GM19467 (cell line): ENCODE results near the gene BACE2.

ENCODE experiments used
- ATAC-seq: cut with Tn5 transposase; IDR thresholded peaks from one replicate; pipeline ENCODE4 v1.9.1; 2021; ENCODE audit warnings: mild to moderate bottlenecking, moderate library complexity; ENCODE audit not compliant: unreplicated experiment

The BACE2 gene

DNA sequence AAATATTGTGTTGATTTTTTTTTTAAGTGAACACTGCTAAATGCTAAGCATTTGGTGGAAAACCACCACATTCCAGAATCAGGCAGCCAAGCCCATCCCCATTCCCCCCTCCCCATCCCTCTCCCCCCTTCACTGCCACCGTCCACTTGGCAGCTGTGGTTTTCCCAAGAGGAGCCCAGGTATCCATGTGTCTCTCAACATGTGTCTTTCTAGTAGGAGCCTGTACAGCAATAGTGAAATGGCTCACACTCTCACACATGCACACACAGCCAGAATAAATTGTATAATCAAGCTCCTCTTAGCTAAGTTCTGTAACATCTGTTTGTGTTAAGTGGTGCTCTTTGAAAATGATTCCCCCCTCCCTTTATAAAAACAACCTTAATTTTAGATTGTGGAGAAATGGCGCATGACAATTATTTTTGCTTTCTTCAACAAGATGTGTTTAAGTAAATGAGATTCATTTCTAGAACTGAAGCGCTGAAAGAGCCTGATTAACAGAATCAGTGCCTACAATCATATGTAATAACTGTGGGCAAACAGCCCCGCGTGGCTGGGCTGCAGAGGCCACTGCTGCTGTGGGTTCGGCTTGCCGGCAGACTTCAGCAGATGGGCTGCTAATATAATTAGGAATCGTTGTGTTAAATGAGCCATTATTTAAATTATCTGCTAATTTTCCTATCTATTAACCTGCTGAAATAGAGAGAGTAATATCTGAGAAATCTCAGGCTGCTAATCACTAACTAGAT, 43.3 kb downstream of the BACE2 start:
- ATAC-seq = no peak

DNA sequence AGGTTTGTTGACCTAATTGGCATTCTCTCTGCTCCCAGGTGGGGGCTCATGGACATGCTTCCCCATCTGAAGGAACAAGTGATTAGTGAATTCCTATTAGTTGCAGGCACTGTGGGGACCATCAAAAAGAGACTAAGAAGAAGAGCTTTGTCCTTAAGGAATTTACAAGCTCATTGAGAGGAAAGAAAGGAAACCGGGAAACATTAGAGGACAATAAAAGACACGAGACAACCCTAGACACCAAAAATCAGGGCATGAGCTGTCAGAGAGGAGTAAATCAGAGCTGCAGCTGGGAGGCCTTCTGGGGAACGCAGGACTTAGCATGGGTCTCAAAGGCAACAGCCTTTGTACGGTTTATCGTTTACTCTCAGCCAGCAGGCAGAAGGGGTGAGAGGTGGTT, 45.1 kb downstream of the BACE2 start:
- ATAC-seq = no peak

DNA sequence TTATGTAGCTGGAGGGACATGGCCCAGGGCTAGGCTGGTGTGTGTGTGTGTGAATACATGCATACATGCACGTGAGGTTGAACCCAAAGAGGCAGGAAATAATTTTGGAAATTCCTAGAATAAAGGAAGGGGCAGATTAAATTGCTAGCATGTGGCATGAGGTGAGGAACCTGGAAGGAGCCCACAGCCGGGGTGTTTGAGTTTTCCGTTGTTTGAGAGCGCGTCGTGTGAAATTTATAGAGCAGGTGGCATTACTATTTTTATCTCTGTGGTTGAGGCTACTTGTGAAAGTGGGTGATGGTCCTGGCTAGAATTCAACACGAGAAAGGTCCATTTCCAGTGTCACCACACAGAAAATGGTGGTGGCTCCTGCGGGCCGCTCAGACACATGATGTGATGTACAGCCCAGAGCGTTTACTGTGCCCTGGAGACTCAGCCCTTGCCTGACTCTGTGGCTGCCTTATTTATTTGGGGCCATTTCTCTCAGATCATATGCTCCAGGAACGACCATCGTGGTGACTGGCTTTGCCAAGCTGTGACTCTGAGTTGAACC, 48.0 kb downstream of the BACE2 start:
- ATAC-seq = no peak

DNA sequence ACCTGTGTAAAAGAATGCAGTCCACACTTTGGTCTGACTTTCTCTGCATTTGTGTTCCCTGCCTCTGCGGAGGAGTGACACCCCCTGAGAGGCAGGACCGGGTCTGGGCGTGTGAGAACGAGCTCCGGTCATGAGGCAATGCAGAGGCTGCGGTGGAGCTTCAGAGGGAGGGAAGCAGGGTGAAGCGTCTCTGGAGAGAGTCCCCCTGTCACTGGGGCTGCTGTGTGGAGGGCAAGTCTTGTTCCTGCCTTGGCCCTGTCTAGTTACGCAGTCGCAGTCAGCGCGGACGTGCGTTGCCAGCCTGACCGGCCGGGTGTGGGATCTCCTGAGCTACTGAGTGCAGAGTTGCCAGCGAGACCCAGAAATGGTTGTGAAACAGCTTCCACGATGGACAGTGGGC, 48.5 kb downstream of the BACE2 start:
- ATAC-seq = no peak

DNA sequence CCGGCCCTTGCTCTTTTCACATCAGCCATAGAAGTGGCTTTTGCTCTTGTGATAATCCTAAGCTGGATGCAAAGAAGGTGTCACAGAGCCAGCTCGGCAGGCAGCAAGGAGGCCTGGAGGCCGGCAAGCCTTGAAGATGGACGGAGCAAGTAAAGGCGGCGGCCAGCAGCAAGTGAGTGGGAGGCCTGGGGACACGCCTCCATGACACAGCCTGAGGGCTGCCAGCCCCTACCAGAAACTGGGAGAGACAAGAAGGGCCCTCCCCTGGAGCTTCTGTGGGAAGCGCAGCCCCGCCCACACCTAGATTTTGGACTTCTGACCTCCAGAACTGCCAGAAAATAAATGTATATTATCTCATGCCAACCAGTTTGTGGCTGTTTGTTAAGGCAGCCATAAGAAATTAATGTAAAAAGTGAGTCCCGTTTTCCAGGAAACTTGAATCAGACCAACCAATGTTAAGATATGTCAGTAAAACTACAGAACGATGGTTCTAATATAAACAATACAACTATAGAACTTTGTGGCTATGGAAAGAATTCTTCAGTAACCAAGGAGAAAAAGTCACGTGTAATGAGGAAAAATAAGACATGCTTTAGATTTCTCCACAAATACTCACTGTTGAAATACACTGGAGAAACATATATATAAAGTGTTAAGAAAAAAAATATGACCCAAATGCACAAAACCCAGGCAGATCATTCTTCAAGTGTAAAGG, 49.9 kb downstream of the BACE2 start:
- no peak for ATAC-seq

DNA sequence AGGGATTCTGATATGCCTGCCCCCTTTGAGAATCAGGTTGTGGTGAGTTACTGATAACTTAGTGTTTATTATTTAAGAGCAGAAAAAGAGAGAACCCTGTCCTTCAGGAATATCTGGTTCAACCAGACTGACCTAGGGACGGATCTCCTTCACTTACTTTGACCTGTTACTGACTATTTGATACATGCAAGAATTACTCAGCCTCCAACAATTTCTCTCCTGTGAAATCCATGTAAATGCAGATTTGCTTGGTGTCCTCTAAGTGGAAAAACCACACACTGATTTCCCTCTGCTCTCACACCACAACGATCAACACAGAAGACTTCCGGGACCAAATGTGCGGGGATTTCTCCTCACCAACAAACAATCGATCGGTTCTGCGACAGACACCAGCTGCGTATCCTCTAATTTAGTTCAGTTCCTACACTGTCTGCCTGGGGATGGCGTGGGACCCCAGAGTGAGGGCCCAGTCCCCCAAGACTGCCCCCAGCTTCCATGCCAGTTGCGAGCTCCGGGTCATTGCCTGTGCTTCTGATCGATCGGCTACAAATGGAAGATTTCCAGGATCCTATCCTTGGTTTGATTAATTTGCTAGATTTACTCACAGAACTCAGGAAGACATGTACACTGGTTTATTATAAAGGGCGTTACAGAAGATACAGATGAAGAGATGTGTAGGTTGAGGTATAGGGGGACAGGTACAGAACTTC, 51.7 kb downstream of the BACE2 start:
- no peak for ATAC-seq

DNA sequence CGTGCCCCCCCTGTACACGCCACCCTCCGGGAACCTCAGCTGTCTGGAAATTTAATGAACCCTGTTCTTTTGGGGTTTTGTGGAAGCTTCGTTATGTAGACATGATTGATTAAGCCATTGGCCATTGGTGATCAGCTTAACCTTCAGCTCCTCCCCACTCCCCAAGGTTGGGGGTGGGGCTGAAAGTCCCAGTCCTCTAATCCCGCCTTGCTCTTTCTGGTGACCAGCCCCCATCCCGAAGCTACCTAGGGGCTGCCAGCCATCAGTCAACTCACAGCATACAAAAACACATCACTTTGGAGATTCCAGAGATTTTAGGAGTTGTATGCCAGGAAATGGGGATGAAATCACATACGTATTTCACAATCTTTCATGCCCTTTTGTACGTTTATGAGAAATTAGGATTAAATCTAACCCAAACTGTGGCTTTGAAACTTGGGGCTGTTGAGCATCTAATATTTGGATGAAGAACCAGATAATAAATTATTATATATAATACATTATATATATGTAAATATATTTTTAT, 52.3 kb downstream of the BACE2 start:
- no peak for ATAC-seq

DNA sequence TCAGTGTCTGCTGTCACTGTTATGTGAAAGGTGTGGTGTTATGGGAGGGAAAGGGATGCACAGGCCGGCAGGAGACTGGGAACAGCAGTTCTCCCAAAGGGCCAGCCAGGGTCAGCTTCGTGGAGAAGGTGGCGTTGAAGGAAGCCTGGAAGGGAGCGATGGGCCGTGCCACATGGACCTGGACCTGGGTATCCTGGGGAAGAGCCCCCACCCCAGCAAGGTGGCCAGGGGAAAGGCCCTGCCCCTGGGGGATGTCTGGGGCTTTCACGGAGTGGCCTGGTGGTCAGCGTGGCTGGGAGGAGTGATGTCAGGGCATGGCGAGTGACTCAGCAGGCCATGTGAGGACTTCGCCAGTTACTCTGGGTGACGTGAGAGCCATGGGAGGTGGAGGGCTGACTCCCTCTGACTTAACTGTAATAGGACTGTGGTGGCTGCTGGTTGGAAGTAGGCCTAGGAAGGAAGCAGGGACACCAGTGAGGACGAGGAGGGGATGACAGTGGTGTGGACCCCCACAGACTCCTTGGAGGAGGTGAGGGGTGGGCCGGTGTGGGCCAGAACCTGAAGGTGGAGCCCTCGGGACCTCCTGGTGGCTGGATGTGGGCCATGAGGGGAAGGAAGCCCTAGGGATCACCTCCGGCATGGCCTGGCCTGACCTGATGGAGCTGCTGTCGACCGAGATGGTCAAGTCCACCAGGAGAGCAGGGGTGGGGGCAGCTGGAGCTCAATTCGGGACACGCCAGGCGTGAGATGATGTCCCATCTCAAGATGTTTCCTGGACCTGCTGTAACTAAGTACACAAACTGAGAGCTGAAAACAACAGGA, 54.5 kb downstream of the BACE2 start:
- ATAC-seq = no peak

DNA sequence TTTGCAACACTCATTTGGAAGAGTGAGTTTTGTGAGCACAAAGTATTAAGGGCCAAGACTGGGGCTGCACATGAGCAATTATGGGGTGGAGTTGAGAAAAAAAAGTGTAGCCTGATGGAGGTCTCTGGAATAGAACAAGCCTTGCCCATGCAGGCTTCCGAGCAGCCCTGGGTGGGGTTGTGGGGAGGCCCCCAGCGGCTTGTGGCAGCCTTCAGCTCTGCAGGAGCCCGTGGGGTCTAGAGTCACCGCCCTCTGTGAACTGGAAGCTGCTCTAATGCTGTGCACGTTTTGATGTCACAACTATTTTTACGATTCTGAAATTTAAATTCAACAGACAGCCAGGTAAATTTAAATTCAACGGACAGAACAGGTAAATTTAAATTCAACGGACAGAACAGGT, 58.9 kb downstream of the BACE2 start:
- no peak for ATAC-seq

DNA sequence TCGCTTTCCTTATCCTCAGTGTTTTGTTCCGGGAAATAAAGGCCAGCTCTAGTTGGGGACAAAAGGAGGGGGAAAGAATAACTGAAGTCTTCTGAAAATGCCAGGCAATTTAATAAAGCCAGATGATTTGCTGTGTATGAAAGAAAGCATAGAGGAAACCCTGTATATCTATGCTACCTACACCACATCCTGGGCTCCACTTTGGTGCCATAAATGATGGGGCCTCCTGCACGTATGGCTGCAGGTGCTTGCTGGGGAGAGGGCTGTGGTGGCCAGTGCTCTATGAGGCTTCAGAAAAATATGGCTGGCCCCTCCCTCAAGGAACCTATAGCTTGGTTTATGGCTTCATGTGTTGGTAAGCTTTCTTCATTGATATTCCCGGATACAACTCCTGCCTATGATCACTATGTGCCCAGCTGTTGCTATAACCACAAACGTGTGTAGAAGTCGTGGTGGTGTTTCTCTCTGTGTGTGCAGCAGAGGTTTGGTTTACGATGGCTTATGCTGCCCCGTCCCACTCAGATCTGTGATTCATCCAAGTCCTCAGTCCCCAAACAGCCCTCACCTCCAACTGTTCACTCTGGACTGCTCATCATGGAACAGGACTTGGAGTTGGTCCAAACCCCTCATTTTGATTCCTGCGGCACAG, 59.5 kb downstream of the BACE2 start:
- ATAC-seq = no peak

DNA sequence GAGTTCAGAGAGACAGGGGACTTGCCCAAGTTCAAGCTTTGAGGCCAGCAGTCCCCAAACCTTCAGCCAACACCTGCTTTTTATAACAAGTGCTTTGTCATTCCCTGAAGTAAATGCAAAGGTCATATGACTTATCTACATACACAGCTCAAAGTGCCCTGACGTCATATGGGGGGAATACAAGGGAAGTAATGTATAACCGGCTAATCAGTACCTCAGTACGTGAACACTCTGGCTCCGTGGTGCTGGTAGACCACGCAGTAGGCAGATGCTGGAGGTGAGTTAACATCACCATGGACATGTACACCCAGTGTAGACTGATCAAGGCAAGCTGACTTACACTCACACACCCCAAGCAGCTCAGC, 60.0 kb downstream of the BACE2 start:
- ATAC-seq = no peak

DNA sequence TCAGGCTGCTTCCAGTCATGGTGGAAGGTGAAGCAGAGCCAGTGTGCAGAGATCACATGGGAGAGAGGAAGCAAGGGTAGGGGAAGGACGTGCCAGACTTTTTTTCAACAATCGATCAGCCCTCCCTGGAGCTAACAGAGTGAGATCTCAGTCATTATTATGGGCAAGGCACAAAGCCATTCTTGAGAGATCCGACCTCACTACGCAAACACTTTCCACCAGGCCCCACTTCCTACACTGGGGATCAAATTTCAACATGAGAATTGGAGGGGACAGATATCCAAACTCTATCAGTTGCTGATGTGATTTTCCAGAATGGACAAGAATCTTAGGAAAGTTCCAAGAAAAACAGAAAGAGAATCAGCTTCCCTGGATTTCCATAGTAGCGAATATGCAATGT, 60.5 kb downstream of the BACE2 start:
- no peak for ATAC-seq

DNA sequence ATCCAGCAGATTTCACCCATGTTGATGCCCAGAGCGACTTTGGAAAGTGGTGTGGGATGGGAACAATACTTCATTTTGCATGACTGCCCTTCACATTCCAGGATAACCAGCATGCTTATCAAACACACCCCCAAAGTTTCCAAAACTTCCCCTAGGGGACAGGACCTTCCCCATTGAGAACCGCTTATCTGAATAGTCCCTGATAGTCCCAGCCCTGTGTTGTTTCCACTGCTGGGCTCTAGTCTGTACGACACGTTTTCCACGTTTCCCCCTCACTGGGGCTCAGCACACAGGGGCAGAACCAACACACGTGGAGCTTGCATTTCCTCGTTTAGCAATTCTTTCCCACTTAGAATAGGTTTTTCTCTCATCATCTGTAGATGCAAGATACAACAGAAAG, 61.0 kb downstream of the BACE2 start:
- no peak for ATAC-seq

DNA sequence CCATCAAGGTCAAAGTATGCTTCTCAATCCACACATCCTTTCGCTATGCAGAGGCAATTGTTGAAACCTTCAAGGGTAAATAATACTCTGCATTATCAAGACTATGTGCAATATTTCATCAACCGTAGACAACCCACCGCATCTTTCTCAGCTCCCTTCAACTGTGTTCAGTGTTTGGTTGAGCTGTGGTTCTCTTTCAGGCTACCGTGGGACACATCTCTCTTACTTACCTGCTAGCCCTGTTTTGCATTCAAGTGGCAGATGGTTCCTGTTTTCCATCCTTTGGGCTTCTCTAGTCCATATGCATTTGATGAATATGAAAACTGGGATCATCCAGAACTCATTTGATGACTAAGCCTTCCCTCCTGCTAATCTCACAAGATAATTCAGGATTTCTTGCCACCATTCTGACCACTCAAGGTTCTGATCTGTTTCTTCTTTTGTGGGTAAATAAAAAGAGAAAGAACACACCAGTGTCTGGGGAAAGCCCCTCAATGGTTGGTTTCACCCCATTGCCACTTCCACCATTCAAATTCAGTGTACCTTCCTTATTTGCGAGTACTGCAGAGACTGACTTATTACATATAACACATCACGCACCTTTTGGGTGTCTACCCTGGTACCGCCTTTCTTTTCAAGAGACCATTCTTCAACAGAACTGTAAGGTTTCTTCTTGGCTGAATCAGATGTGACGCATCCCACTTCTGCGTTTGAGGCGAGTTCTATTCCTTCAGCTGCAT, 61.7 kb downstream of the BACE2 start:
- ATAC-seq = no peak

DNA sequence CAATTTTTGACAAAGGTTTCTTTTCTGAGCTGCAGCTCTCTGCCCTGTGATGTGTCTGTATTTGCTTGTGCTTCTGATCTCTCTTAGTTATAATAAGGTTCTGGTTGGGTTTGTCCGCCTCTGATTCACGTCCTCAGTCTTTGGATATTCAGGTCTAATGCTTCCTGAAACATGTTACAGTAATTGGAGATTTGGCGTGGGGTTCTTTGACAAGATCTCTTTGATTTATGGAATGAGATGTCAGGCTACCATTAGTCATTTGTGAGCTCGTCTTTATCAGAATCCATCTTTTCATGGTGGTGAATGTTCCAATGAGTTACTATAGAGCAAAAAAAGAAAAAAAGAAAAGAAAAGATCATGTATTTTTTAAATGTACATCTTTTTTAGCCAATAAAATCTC, 62.5 kb downstream of the BACE2 start:
- no peak for ATAC-seq

DNA sequence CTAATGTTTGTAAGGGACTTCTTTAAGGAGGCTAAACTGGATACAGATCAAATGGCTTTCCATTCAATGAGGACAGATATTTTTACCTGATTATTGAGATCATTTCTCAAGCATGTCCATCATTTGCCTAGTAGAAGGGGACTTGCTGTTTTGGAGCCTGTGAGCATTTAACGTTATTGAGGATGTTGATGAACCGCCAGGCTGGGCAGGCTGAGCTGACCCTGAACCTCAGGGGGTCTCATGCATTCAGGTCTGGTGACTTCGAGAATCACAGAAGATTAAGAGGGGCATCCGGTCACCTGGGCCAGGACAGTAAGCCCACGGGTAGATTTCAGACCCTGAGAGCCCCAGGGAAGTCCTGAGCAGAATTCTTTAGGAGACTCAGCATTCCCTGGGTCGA, 63.1 kb downstream of the BACE2 start:
- no peak for ATAC-seq

DNA sequence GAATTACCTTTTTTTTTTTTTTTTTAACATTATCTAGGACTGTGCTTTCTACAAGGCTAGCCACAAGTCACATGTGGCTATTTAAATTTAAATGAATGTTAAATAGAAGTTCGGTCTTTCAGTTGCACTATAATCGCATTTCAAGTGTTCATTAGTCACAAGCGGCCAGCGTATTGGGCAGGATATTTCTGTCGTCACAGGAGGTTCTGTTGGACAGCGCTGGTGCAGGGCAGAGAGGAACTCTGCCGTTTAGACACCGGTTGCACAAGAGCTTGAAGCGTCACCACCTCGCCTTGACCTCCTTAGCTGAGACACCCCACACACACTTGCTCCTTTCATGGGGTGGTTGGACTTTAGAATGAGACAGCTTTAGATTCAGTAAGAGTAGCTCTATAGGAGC, 64.1 kb downstream of the BACE2 start:
- no peak for ATAC-seq

DNA sequence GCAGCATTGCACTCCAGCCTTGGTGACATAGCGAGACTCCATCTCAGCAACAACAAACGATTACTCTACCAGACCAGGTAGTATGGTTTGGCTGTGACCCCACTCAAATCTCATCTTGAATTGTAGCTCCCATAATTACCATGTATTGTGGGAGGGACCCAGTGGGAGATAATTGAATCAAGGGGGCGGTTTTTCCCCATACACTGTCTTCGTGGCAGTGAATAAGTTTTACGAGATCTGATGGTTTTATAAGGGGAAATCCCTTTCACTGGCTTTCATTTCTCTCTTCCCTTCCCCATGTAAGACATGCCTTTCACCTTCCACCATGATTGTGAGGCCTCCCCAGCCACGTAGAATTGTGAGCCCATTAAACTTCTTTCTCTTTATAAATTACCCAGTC, 66.0 kb downstream of the BACE2 start:
- ATAC-seq = no peak

DNA sequence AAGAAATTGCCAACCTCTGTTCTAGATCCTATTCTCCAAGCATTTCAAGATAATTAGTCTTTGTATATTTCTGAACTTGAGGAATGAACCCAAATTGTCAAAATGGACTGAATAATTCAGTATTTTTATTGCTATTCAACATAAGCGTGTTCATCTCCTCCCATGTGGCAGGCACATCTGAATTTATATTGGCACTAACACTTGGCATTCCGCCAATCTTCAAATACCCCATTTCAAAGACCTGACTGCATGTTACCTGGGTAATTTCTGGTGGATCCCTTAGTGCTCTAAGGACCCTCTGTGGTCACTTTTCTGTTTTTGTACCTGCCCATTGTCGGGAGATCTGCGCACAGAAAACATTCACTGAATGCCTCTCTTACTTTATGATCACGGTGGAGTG, 66.6 kb downstream of the BACE2 start:
- no peak for ATAC-seq

DNA sequence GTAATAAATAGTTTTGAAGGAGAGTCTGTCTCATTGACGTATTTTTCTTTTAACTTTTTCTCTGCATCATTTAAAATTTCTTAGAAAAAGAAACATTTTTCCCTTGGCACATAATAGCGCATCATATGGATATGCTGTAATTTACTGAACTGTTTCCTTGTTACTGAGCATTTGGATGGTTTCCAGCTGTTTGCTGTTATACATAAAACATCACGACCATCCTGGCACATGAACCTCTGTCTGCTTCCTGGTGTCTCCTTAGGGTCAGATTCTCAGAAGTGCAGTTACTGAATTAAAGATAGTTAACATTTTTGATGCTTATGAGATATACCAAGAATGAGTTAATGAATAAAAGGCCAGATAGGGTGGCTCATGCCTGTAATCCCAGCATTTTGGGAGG, 67.2 kb downstream of the BACE2 start:
- ATAC-seq = no peak
